Ishikawa (cell line): ENCODE data around the gene SFXN2.

ENCODE experiments used
- CEBPB ChIP-seq: IDR thresholded peaks from 2 replicates; pipeline ENCODE4 v1.6.1; 2012
- MAX ChIP-seq: IDR thresholded peaks from 2 replicates; pipeline ENCODE4 v1.6.1; 2012

GRCh38 chr10:102675666-102676533, 38.5 kb upstream of the SFXN2 start:
- TF ChIP-seq MAX: no peak
- TF ChIP-seq CEBPB: no peak
